Measurements from ENCODE around the gene EBI3. TPM values are rescaled to one million over a fixed set of nuclear protein-coding genes. Genes with fewer than 3 reads are reported as not detected.
"Not testable (repeated sequence)": the region's sequence is repeated elsewhere in the genome, so short reads cannot be mapped to it uniquely, and the experiment has no call there.

Gene EBI3
- total RNA-seq, 1 donor from 2014 or later = not detected

DNA sequence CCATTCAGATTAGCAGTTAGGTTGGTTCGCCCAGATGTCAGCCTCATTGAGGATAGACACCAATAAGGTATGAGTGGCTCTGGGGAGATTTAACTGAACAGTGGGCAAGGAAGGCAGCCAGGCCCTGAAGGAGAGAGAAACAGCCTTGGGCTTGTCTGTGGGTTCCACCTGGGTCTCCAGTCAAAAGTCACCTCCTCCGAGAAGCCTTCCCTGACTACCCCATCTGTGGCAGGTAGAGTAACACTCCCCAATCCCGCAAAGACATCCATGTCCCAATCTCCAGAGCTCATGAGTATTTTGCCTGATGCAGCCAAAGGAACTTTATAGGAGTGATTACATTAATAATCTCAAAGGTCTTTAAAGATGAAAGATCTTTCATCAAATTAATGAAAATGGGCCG lies 9.5 kb downstream of the EBI3 start:
- Histone ChIP-seq H3K27me3 (no peaks in the 10 kb centered on the region), H2AFZ (replicated peaks) (no peak overlapping the region), H3K79me2 (ENCODE audit: low read depth) (no peaks in the 10 kb centered on the region), H3K9ac (no peak overlapping the region), H3K27ac (no peak overlapping the region), H4K20me1 (ENCODE audit: low read depth) (no peaks in the 10 kb centered on the region), H3K36me3 (no peaks in the 10 kb centered on the region), H3K9me3 (ENCODE audit: low read depth) (no peaks in the 10 kb centered on the region), H3K4me2 (no peak overlapping the region), H3K4me1 (no peaks in the 10 kb centered on the region), H3F3A (ENCODE audit: low read depth) (no peaks in the 10 kb centered on the region), H3K4me3 (no peak overlapping the region)
- H3K9me3 Mint-ChIP-seq = peaks cover 7% of the 10 kb centered on the region
- no peaks in the 10 kb centered on the region for H3K36me3 Mint-ChIP-seq
- TF ChIP-seq, protein P1, sequence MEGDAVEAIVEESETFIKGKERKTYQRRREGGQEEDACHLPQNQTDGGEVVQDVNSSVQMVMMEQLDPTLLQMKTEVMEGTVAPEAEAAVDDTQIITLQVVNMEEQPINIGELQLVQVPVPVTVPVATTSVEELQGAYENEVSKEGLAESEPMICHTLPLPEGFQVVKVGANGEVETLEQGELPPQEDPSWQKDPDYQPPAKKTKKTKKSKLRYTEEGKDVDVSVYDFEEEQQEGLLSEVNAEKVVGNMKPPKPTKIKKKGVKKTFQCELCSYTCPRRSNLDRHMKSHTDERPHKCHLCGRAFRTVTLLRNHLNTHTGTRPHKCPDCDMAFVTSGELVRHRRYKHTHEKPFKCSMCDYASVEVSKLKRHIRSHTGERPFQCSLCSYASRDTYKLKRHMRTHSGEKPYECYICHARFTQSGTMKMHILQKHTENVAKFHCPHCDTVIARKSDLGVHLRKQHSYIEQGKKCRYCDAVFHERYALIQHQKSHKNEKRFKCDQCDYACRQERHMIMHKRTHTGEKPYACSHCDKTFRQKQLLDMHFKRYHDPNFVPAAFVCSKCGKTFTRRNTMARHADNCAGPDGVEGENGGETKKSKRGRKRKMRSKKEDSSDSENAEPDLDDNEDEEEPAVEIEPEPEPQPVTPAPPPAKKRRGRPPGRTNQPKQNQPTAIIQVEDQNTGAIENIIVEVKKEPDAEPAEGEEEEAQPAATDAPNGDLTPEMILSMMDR (IDR thresholded peaks at IDR 0.05) = no peak
- TF ChIP-seq EZH2phosphoT487 (IDR thresholded peaks at IDR 0.05) = no peak
- no peak for TF ChIP-seq EZH2 (IDR thresholded peaks at IDR 0.05)
- DNase-seq (ENCODE audit: low spot score) = no peak
- peaks cover 13% of the 10 kb centered on the region for H3K27me3 Mint-ChIP-seq (ENCODE audit: insufficient read depth, low read depth)
- H3K27ac Mint-ChIP-seq = no peak overlapping the region
- no peak overlapping the region for H3K4me3 Mint-ChIP-seq
- H3K4me1 Mint-ChIP-seq = peaks cover 4% of the 10 kb centered on the region

- H3K9me3 Mint-ChIP-seq = peaks cover 7% of the 10 kb centered on the region
- Histone ChIP-seq H3K4me1 (no peaks in the 10 kb centered on the region), H3K9ac (no peak overlapping the region), H3K27me3 (no peaks in the 10 kb centered on the region), H3K4me3 (no peak overlapping the region), H2AFZ (replicated peaks) (no peak overlapping the region), H3K36me3 (no peaks in the 10 kb centered on the region), H4K20me1 (ENCODE audit: low read depth) (no peaks in the 10 kb centered on the region), H3K9me3 (ENCODE audit: low read depth) (no peaks in the 10 kb centered on the region), H3K27ac (no peak overlapping the region), H3K79me2 (ENCODE audit: low read depth) (no peaks in the 10 kb centered on the region), H3K4me2 (no peak overlapping the region), H3F3A (ENCODE audit: low read depth) (peaks cover 11% of the 10 kb centered on the region)
- no peaks in the 10 kb centered on the region for H3K36me3 Mint-ChIP-seq
- H3K27ac Mint-ChIP-seq = no peak overlapping the region
- peak overlapping the region; percentile 46 for H3K4me3 Mint-ChIP-seq
- peaks cover 9% of the 10 kb centered on the region for H3K27me3 Mint-ChIP-seq (ENCODE audit: insufficient read depth, low read depth)
- TF ChIP-seq, protein P1 (IDR thresholded peaks at IDR 0.05) = no peak
- no peak for TF ChIP-seq EZH2 (IDR thresholded peaks at IDR 0.05)
- TF ChIP-seq EZH2phosphoT487 (IDR thresholded peaks at IDR 0.05) = no peak
- no peak for DNase-seq (ENCODE audit: low spot score)
- H3K4me1 Mint-ChIP-seq = peaks cover 4% of the 10 kb centered on the region
These were observed 12.6 kb downstream of the EBI3 start for GRCh38 chr19:4241824-4242430.

DNA sequence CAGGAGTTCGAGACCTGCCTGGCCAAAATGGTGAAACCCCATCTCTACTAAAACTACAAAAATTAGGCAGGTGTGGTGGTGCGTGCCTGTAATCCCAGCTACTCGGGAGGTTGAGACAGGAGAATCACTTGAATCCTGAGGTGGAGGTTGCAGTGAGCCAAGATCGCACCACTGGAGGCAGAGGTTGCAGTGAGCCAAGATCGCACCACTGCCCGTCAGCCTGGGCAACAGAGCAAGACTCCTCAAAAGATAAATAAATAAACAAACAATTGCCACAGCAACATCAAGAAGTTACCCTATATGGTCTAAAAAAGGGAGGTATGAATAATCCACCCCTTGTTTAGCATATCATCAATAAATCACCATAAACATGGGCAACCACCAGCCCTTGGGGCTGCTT lies 16.6 kb downstream of the EBI3 start:
- Histone ChIP-seq H3K4me3 (peak overlapping the region; percentile 77), H3K4me2 (peak overlapping the region; percentile 77), H3K79me2 (ENCODE audit: low read depth) (peaks cover 10% of the 10 kb centered on the region), H3F3A (ENCODE audit: low read depth) (peaks cover 22% of the 10 kb centered on the region), H2AFZ (replicated peaks) (peak overlapping the region; percentile 91)
- not testable (repeated sequence) for DNase-seq (ENCODE audit: low spot score); H3K27me3 ChIP-seq; H3K27ac ChIP-seq; H3K27me3 Mint-ChIP-seq (ENCODE audit: insufficient read depth, low read depth); H4K20me1 ChIP-seq (ENCODE audit: low read depth); H3K9me3 Mint-ChIP-seq; H3K36me3 ChIP-seq; H3K4me1 Mint-ChIP-seq; H3K9me3 ChIP-seq (ENCODE audit: low read depth); H3K27ac Mint-ChIP-seq; H3K4me1 ChIP-seq; H3K9ac ChIP-seq
- peaks cover 14% of the 10 kb centered on the region for H3K36me3 Mint-ChIP-seq
- peak overlapping the region; percentile 21 for H3K4me3 Mint-ChIP-seq

DNA sequence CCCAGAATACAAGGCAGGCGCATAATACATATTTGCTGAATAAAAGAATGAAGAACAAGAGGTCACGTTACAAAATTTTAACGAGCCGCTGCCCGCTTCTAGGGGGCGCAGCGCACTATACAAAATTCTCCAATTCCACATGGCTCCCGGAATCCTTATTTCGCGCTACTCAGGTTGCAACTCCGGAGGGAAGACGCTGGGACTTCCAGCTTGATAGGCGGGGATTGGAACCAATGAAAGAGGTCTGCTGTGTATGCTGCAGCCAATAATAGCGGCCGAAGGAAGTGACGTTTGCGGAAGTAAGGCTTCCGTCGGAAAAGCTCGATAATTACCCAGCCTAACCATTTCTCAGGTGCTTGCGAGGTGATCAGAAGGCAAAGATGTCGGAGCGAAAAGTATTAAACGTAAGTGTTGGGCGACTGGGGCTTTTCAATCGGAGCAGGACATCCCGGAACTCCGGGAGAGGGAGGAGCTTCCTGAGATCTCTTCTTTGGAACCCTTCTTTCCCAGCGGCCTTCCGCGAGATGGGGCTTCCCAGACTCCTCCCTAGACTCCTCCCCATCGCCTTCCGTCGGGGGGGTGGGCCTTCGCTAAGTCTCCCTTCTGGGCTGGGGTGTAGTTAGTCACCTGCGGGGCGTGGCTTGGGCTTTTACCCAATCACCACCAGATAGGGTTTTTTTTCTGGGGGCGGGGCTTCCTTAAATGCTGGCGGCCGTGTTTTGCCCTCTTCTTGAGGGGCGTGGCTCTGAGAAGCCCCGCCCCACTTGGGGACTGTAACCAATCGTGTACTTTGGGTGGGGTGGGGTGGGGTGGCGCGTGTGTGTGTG lies 17.7 kb downstream of the EBI3 start, which contains the start of gene YJU2:
YJU2 (plus strand) TSS at position 314 of the 827 bp plus-strand sequence; CDS start at position 381, 67 bp downstream.
- peak; percentile 100 for DNase-seq (ENCODE audit: low spot score)
- Mint-ChIP-seq H3K27me3 (ENCODE audit: insufficient read depth, low read depth) (peaks cover 5% of the 10 kb centered on the region), H3K4me3 (peak within 1 kb of the TSS; percentile 99), H3K9me3 (peaks cover 4% of the 10 kb centered on the region), H3K36me3 (peaks cover 19% of the 10 kb centered on the region), H3K4me1 (peaks cover 7% of the 10 kb centered on the region), H3K27ac (peak within 1 kb of the TSS; percentile 98)
- TF ChIP-seq EZH2 (IDR thresholded peaks at IDR 0.05) = no peak
- TF ChIP-seq, protein P1 (IDR thresholded peaks at IDR 0.05) = peak; percentile 74
- Histone ChIP-seq H3K79me2 (ENCODE audit: low read depth) (peaks cover 10% of the 10 kb centered on the region), H3K36me3 (no peaks in the 10 kb centered on the region), H3K27me3 (no peaks in the 10 kb centered on the region), H3K4me2 (peak within 1 kb of the TSS; percentile 77), H3K4me3 (peak within 1 kb of the TSS; percentile 77), H3F3A (ENCODE audit: low read depth) (peaks cover 22% of the 10 kb centered on the region), H3K9me3 (ENCODE audit: low read depth) (no peaks in the 10 kb centered on the region), H3K4me1 (no peaks in the 10 kb centered on the region), H4K20me1 (ENCODE audit: low read depth) (no peaks in the 10 kb centered on the region), H2AFZ (replicated peaks) (peak within 1 kb of the TSS; percentile 91), H3K27ac (peak within 1 kb of the TSS; percentile 95), H3K9ac (peak within 1 kb of the TSS; percentile 81)

Data from neural progenitor cell (in vitro differentiated cells).